DND-41 (cell line): ENCODE data around the gene VCX3A.

ENCODE experiments used
- EZH2 ChIP-seq: IDR thresholded peaks from 3 replicates; pipeline ENCODE4 v1.6.1; 2012; ENCODE audit warnings: borderline replicate concordance, low read depth, mild to moderate bottlenecking, moderate library complexity, low read length, inconsistent platforms; ENCODE audit not compliant: severe bottlenecking
- TF ChIP-seq, protein P1 (sequence below): IDR thresholded peaks from 2 replicates; pipeline ENCODE4 v1.5.1; 2012; ENCODE audit warnings: borderline replicate concordance, low read length, moderate library complexity, mild to moderate bottlenecking; ENCODE audit not compliant: poor library complexity, severe bottlenecking; ENCODE audit errors: extremely low read depth

DNA sequence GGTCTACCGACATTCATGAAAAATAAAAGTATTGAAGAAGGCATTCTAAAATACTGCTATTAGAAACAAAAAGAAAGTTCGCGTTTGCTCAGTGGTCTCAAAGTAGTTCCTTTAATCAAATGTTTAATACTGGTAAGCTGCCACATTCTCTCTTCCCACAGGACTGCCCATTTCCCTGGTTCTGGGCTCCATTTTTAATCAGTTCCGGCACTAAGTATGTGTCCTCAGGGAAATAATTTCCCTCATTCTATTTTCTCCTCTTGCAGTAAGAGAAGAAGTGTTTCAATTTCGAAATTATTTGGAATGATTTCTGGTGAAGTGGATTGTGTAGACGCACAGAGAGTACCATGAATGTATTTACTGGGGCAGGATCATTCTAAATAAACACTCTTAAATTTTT is 17.5 kb downstream of the VCX3A start:
- TF ChIP-seq, protein P1, sequence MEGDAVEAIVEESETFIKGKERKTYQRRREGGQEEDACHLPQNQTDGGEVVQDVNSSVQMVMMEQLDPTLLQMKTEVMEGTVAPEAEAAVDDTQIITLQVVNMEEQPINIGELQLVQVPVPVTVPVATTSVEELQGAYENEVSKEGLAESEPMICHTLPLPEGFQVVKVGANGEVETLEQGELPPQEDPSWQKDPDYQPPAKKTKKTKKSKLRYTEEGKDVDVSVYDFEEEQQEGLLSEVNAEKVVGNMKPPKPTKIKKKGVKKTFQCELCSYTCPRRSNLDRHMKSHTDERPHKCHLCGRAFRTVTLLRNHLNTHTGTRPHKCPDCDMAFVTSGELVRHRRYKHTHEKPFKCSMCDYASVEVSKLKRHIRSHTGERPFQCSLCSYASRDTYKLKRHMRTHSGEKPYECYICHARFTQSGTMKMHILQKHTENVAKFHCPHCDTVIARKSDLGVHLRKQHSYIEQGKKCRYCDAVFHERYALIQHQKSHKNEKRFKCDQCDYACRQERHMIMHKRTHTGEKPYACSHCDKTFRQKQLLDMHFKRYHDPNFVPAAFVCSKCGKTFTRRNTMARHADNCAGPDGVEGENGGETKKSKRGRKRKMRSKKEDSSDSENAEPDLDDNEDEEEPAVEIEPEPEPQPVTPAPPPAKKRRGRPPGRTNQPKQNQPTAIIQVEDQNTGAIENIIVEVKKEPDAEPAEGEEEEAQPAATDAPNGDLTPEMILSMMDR, result no peak
- no peak for TF ChIP-seq EZH2
